Smooth muscle cell of the brain vasculature (primary cell): ENCODE measurements around the gene FKBP11.
A peak's percentile ranks its signal among the peaks of the same experiment; 100 is the strongest.

Experiments used
- DNase-seq: peaks from one replicate; pipeline ENCODE4 v3.0.0-alpha.2; 2012; ENCODE audit warnings: low read depth, low spot score

Gene FKBP11

DNA sequence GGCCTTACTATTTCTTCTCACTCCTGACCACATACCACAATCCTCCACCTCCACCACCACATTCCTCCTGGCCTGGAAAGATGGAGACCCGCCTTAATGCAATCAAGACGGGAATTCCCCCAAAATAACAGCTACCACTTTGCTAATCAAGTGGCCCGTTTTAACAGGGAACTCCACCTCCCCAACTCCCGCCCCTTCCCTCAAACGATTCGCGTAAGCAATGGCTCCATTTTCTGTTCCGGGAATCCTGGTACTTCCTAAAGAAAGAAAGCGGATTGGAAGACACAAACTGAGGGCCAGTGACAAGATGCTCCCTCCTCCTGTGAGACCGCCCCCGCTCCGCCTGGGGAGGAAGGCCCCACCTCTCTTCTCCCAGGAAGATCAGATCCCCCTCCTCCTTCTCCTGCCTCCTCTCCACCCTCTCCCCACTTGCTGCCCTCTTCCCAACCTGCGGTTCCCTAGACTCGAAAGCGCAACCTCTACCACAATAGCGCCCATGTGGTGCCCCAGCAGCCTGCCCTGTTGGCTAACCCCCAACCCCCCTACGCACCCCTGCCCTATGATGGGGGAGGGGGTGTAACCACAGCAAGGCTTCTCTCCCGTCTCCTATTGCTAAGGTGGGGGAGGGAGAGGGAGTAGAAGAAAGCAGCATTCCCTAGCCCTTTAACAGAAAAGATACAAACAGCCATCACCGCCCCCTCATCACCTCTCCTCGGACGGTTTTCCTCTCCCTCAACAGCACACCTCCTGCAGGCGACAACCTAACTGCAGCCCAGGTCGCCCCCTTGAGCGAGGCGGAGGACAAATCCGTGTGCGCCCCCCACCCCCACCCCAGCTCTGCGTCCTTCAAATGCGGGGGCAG, 31.2 kb upstream of the FKBP11 start:
- DNase-seq = peak; percentile 90

DNA sequence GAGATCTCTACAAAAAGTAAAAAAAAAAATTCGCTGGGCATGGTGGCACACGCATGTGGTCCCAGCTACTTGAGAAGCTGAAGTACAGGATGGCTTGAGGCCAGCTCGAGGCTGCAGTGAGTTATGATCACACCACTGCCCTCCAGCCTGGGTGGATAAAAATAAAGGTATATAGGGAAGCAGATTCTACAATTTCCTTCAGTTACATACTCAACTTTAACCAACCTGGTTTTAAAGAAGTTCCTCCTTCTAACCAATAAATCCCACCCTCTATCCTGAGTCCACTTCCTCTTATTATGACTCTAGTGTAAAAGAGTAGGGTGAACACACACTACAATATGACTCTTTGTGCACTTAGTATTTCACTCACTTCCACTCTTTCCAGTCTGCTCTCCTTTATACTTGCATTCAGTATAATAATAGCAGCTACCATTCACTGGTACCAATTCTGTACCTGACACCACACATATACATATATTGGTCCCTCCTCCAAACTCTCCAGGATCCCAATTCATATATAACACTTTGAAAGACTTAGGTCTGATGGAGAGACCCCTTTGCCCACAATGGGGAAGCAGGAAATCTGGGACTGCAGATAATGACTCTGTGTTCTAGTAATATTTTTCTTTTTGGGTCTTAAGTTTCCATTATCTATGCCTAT, 29.7 kb upstream of the FKBP11 start:
- DNase-seq = no peak

DNA sequence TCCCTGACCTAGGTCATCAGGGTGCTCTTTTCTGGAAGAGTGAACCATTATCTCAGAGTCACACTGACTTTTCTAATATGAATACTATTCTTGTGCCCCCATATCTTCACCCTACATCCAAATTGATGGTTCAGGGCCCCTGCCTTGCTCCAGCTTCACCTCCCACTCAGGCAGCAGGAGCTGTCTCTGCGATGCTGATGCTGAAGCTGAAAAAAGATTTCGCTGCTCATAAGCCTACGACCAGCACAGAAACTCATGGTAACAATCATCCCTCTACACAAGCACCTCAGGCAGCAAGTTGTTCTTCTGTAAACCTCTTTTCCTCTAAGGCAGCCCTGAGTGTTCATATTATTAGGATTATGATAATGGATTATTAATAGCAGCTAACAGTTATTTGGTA, 28.8 kb upstream of the FKBP11 start:
- DNase-seq = no peak

DNA sequence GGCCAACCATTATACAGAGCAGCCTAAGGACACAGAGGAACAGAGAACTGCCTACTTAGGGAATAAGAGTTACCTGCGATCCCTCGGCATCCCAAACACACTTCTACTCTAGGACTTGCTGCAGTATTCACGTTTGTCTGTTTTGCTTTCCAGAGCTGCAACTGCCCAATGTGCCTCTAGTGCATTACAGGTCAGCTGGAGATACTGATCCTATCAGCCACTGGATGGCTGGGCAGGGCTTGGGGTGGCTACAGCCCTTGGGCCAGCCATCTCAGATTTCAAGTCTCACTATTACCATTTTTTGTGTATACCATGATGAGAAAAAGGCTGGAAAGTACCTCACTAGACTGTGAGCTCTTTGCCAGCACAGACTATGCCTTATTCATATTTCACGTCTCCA, 27.4 kb upstream of the FKBP11 start:
- no peak for DNase-seq

DNA sequence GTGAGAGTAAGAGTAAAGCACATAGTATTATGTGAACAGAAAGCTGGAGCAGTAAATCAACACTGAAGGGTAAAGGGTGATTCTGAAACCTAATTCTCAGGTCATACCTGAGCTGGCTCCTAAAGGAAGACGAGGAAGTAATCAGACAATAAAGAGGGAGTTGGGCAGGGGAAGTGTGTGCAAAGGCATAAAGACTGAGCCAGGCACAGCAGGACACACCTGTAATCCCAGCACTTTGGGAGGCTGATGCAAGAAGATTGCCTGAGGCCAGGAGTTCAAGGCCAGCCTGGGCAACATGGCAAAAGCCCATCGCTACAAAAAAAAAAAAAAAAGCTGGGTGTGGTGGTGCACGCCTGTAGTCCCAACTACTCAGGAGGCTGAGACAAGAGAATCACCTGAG, 22.4 kb upstream of the FKBP11 start:
- DNase-seq = no peak

DNA sequence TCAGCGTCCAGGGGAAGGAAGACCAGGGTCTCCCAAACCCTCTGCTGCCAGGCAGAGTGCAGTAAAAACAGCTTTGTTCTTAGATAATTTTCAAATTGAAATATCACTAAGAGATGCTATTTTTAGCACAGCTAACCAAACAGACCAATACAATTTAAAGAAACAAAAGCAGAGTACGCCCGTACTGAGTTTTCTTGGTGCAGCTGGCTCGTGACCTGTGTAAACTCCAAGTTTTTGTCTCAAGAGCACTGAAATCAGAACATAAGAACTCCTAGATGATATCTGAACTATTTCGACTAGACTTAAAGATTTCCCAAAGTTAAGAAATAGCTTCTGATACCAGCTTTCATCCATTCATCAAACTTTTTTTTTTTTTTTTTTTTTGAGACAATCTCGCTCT, 21.7 kb upstream of the FKBP11 start:
- DNase-seq = no peak

DNA sequence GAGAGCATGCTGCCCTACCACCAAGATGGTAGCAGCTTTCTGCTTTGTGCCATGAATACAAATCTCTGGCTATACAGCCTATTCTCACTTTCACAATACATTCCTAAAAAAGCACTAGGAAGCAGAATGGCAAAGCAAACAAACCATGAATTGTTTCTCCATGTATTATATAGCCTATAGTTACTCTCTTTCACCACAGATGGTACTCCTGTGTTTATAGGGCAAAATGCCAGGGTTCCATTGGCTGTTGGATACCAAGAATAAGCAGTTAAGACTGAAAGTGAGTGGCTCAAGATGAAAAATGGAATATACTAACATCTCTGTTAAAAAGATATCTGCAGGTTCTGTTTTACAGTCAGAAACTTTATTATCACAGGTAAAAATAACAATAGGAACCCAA, 20.9 kb upstream of the FKBP11 start:
- DNase-seq = no peak

DNA sequence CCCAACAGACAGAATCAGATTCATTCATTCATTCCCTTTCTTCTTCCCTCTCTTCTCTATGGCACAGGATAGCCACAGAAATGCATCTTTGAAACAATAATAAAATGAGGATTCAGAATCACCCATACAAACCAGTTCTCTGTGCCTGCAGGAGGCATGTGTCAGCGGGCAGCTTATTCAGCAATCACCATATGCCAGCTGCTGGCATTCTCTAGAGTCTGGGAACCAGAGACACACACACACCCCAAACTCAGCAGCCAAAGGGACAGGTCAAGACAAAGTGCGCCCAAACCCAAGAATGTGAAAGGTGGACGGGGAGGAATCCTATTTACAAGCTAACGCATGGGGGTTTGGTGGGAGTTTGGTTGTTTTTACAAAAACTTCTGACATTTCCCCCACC, 17.9 kb upstream of the FKBP11 start:
- DNase-seq = no peak

DNA sequence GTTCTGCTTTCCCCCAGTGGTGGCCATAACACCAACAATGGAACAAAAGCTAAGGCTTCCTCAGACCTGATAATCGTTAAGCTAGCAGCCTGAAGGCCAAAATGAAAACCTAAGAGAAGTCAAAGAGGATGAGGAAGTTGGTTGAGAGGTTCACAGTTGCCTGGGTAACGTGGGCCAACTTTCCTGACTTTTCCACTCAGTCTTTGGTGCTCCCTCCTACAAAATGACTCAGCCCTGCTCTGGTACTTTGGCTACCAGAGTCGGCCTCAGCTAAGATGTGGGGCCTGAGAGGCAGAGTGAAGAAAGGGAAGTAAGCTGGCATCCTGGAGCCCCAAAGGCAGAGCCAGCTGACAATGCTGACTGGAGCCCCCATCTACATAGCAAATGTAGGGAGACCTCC, 14.9 kb upstream of the FKBP11 start:
- DNase-seq = no peak

DNA sequence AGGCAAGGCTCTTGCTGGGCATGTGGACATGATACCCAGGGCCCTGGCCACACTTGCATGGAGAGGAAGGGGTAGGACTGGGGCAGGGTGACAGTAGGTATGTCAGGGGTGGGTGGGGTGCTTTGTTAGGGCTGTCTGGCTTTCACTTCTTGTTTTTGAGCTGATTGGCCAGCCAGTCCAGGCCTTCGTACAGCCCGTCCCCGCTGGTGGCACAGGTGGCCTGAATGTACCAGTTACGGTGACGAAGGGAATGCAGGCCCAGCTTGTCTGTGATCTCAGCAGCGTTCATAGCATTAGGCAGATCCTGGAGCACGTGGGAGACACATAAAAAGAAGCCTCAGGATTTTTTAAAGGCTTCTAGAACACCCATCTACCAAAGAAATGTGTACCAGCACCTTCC, 13.5 kb upstream of the FKBP11 start:
- DNase-seq = no peak

DNA sequence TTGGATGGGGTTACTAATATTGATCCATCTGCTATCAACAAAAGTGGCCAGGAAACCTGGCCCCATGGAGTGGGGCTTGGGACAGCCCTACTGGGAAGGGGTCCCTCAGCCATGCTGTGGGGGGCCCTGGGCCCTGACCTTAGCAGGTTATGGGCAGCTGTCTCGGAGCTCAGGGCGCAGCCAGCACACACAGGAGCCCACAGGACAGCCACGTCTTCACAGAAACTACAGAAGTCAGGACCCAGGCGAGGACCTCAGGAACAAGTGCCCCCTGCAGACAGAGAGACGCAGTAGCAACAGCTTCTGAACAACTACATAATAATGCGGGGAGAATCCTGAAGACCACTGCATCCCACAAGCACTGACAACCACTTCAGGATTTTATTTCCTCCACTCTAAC, 11.9 kb upstream of the FKBP11 start:
- DNase-seq = no peak

DNA sequence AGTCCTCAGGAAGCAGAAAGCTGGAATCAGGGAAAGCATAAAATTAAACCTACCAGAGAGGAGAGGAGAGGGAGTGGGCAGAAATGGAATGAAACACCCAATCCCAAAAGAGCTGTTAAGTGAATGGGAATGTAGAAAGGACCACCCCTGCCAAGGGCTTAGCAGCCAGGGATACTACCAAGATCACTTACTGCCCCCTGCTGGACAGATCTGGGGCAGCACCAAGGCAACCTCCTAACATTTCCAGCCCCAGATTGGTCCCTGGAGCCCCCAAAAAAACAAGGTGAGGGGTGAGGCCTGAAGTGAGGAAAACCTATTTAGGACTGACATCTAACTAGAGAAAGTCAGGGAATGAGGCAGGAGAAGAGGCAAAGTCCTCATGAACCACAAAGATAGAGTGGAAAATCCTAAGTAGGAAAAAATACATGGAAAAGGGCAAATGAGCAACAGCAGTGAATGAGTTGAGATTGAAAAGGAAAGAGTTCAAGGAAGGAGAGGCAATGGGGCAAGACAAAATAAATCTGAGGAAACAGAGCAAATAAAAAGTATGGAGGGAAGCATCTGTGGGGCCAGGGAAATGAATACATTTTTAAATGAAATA, 11.2 kb upstream of the FKBP11 start:
- no peak for DNase-seq

DNA sequence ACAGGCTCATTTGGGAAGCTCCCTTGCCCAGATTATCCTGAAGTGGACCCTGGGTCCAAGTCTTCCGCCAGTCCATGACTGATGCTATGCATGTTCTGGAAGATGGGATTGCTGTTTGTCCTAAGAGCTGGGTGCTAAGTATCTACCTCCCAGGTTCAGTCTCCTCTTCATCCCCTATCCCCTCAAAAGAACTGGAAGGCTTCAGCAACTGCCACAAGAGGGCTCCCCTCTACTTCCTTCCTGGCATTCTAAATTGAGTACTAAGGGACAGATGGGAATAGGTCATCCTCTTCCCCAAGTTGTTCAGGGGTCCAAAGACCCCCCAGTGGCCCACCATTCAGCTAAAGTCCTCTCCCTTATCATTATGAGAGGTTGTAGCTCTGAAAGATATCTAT, 9.0 kb upstream of the FKBP11 start:
- DNase-seq = no peak

DNA sequence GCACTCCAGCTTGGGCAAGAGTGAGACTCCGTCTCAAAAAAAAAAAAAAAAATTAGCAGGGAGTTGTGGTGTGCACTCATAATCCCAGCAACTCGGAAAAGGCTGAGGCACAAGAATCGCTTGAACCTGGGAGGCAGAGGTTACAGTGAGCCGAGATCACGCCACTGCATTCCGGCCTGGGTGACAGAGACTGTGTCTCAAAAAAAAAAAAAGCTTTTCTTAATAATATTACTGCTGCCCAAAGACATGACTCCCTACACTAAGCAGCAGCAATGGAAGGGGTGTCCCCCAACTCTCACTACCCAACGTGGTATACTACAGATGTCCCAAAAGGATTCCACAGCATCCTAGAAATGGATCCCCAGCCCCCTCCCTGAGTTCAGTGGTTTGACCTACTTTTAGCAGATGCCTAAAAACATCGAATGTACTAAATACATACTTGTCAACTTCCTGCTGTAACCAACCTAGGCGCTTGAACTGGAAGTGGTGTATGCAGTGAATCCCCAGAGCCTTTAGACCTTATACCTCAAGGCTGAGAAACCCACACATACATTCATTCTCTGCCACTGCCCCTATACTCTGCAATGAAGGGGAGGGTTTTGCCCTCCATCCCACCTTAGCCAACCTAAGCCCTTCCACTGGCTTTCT, 8.5 kb upstream of the FKBP11 start:
- no peak for DNase-seq

DNA sequence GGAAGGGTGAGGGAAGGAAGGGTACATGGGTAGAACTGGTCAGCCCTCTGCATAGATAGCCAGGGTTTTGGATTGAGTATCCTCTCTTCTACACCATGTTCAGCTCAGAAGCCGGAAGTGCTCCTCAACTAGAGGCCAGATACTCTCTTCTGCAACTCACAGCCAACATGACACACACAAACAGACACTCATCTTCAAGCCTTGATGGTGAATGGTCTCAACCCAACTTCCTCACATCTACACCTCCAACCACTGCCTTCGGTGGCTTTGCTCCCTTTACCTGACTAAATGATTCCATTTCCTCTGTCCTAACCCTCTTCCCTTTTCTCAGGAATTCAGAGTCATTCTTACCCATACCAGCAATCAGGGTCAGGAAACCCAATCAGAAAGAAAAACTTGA, 7.6 kb upstream of the FKBP11 start:
- no peak for DNase-seq

DNA sequence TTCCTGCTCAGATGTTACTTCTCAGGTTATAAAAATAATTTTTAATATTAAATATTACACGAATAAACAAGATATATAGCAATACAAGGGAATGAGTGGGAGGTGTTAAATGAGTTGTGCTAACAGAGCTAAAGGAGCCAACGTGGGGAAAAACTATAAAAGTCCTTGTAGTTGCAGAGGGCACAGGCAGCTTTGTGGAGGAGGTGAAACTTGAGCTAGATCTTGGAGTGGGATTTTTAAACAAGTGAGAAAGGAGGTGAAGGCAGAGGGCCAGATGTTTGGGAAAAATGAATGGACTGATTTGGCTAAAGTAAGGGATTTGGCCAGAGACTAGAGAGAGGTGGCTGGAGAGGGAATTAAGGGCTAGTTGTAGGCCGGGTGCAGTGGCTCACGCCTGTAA, 5.2 kb upstream of the FKBP11 start:
- no peak for DNase-seq

DNA sequence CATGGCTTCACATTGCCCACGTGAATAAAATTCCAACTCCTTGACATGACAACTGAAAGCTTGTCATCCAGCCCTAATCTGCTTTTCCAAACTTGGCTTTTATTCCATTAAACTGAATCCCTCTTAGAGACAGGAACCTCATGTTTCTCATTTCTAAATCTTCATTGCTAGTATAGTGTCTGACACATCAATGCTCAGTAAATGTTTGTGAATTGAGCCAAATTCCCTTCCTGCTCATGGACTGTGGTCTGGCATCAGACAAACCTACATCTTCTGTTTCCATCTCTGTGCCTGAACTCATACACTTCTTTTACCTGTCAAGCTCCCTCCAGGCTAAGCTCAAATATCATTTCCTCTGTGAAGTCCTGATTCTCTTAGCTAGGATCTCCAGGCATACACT, 4.3 kb upstream of the FKBP11 start:
- no peak for DNase-seq

DNA sequence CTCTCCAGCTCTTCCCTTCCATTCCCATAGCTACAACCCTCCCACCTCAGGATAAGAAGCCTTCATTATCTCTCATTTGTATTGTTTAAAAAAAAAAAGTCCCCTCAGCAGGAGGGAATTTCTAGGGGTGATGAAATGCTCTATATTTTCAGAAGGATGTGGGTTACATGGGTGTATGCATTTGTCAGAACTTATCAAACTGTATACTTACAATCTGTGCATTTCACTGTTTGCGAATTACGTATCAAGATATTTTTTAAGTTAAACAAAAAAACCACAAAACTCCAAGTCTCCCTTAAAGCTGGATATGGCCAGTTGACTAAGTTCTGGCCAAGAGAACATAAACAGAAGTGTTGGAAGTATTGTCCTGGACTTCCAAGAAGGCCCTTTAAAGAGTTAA, 2.0 kb upstream of the FKBP11 start:
- DNase-seq = no peak

DNA sequence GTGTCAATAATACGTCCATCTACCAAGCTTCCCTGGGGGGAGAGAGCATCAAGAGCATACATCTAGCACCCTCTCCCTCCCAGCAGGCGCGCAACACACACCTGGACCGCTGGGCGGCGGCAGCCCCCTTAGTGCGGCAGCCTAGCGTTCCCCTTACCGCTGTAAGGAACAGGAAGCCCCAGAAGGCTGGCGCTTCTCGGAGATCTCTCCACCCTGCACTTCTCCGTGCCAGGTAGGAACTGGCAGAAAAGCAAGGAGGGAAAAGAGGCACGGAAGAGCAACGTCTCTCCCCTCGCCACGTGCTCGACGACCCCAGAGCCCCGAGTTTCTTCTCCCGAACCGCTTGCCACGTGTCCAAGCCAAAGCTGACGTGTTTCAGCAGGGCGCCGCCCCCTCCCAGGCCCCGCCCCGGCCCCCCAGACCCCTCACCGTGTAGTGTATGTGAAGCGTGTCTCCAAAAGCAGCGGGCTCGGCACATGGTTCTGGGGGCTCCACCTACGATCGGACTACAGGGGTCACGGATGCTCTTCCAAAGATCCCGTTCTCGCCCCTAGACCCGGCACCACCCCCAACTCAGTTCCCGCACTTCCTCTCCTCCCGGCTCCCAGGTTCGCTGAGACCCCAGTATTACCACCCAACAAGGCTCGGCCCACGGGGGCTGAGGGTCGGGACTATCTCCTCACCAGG, 532 bp downstream of the FKBP11 start:
- no peak for DNase-seq

DNA sequence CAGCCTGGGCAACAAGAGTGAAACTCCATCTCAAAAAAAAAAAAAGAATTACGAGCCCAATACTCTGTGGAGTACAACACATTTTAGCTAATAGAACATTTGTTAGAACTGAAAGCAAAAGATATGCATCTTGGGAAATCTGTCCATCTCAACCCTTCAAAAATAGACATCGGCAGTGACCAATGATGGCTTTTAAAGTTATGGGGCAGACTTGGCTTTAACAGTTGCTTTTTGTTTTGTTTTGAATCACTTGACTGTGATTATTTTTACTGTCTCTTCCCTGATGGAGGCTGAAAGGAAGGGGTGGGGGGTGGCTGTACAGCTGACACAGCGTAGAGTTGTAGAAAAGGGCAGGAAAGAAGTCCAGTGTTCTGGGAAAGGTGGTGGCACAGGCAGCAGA, 2.2 kb downstream of the FKBP11 start:
- DNase-seq = no peak

DNA sequence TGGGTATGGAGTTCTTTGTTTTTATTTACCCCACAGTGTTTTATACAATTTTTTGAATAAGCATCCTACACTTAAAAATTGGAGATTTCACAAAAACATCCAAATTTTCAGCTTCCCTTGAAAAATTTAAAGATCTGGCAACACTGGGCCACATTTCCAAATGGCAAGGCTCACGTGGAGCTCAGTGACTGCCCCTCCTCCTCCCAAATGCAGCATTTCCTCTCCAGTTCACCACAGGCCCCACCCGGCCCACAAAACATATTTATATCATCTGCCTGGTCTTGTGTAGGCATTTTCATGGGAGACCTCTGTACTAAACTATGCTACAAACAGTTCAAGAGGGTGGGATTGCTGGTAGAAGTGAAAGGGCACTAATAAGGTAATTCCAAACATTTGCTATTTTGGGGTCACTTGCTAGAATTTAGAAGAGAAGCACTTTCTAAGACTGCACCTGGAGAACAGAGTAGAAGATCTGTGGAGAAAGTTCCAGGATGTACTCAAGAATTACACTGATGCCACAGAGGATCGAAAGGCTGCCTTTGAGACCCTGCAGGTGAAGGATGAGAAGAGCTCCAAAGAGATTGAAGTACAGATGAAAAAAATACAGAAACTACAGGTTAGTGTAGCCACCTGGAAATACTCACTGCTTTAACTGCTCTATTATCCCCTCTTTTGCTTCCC, 7.3 kb downstream of the FKBP11 start:
- no peak for DNase-seq
